HG03439 (cell line): ENCODE results near the gene TPD52L1.
A peak's percentile ranks its signal among the peaks of the same experiment; 100 is the strongest.

ENCODE experiments used
- ATAC-seq: cut with Tn5 transposase; IDR thresholded peaks from one replicate; pipeline ENCODE4 v1.9.1; 2021; ENCODE audit warnings: mild to moderate bottlenecking, moderate library complexity; ENCODE audit not compliant: unreplicated experiment

The TPD52L1 gene

DNA sequence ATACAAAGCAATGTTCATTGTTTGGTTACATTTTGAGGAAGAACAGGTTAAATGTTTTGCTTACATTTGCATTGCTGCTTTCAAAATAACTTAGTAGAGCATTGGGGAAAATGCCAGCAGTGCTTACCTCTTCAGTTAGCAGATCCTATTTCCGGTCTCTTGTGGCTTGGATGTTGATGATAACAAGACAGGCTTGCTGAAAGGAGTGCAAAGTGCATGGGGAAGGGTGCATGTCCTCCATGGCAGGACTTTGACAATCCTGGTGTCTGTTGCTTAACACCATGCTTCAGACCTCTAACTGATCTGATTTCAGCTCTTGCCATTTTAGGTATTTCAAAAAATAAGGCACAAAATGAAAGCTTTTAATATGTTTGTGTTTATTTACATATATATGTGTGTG lies 21.1 kb downstream of the TPD52L1 start:
- ATAC-seq = no peak

DNA sequence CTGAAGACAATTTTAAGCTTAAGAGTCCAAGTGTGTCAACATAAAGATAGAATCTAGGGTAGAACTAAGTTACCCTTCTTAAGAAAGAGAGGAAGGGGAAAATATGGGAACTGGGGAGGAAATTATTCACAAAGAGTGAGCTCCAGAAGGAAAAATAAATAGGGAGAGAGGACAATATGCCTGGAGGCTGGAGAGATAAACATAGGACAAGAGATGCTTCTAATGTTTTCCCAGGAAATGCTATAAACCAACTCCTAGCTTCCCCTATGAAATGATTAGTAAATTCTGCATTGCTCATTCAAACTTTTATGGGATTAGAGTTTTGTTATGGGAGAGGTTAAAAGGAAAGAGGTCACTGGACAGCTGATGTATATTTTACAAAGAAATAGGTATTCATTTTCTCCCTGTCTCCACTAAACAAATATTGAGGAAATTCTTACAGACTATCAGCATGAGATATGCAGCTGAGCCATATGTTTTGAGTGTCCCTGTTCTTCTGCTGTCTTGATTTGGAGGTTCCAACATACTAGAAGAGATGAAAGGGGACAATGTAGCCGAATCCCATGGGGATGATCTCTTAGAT lies 22.0 kb downstream of the TPD52L1 start:
- no peak for ATAC-seq

DNA sequence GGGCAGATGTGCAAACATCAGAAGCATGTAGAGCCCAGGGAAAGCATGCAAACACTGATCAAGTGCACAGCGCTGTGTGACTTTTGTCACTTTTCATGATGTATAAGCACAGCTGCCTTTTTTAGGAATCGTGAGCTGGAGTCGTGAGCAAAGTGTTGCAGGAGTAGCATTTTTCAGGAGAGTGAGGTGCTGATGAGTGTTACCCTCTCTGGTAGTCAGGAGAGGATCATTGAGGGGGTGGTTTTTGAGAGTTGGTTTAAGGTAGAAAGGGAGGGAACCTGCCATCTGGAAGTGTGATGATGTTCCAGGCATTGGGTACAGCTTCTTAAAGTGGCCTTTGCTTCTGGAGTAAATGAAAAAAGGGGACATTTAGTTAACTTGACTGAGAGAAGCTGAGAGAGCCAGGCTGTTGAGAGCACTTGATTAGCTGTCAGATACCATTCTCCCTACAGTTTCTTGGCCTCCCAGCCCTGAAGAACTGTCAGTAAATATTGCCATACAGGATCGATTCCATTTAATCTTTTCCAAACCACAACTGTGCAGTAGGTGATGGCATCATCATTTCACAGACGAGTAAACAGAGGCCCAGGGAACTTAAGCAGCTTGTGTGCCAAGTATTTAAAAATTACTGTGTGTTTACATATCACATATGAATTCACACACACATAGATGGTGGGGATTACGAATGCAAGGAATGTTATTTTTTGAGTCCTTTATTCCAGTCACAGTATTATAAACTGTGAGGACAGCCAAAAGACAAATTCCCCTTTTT lies 28.9 kb downstream of the TPD52L1 start:
- no peak for ATAC-seq

DNA sequence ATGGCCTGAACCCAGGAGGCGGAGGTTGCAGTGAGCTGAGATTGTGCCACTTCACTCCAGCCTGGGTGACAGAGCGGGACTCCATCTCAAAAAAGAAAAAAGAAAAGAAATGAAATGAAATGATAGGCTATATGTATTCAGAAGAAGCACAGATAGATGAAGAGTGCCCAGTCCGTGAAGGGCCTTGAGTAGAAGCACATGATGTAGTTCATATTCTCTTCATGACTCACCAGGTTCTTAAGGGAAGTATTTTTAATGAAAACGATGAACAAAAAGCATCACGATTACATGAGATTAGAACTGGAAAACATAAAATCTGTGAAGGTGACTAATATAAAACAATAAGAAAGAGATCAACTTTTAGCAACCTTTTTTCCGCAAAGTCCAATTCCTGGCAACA lies 29.8 kb downstream of the TPD52L1 start:
- ATAC-seq = no peak

DNA sequence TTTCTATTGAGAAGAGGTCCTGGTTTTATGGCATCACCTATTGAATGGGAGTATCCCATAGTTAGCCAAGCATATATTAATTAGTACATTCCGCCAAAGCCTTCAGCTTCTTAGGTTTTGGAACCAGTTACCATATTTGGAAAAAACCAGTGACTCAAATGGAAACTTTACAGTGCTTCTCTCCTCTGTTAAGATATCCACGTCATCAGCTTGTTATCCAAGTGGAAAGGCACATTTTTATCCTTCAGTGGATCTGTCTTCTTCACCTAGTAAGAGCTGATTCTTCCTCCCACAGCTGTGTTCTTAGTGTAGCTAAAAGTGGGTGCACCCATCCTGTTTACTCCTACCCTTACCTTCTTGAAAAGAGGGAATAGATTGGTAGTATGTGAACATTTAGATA lies 34.5 kb downstream of the TPD52L1 start:
- ATAC-seq = no peak

DNA sequence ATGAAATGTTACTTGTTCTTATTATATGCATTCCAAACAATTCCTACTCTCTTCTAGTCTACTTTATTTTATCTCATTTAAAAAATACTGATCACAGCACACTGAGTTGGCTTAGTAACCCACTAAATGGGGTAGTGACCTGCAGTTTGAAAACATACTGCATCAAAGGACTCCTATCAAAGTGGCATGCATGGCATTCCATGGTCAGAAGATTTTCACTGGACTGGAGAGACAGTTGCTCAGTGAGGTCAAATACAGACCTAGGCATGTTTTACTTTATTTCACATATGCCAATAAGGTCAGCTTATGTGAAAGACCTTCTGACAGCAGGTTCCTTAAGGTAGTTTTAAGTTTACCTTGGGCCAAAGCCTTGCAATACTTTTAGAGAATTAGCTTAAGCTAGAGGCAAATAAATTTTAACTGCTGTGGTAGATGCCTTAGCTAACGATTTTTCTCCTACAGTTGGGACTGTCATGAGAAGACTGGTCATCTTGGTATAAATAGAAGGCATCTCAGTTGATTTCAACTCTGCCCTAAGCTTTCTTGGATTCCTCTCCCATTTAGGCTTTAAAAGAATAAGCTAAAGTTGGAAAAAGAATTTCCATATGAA lies 35.1 kb downstream of the TPD52L1 start:
- ATAC-seq = no peak

DNA sequence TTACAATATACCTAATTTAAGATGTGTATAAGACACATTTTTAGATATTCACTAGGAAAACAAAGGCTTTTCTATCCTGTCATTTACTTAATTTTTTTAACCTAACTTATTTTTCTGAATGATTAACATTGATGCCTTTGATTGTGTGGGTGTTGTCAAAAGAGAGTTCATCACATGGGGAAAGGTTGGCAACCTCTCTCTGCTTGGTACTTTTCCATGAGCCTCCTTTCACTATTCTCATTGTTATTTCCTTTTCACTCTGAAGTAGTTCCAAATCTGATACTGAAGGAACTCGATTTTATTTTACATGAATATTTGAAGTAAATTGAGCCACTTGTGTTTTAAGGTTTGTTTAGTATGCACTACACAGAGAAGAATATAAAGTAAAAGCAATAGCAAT lies 35.9 kb downstream of the TPD52L1 start:
- no peak for ATAC-seq

DNA sequence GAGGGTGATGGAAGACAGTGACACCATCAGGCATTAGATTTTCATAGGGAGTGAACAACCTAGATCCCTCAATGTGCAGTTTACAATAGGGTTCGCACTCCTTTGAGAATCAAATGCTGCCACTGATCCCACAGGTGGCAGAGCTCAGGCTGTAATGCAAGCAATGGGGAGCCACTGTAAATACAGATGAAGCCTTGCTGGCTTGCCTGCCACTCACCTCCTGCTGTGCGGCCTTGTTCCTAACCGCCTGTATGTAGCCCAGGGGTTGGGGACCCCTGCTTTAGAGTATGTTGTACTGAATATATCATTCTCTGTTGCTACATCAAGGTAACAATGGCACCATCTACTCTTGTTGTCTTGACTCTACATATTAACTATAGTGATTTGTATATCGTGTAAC lies 37.1 kb downstream of the TPD52L1 start:
- no peak for ATAC-seq

DNA sequence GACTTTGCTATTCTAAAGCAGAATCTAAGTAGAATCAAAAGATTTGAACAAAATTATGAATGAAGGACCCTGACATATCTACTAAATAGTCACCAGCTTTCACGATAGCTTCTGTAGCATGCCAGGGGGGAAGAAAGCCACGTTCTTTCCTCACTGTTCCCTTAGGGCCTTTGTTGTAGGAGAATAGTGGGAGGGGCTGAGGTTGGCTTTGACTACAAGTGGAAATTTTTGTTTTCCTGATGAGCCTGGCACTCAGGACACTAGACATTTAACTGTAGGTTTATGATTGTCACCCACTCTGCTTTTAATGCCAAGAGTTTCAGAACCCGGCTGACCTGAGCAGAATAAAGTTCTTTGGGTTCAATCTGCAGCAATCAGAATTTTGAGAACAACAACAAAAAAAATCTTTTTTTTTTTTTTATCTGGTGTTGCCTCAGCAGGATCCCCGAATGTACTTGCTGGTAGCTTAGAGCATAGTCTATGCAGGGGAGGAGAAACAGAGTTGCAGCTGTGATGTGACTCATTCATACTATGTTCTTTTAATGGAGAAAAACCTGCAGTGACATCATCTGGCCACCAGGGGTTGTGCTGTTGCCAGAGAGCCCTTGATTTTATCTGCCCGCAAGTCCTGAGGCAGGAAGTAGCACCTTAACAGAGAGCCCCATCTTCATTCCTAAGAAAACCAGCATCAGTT lies 38.5 kb downstream of the TPD52L1 start:
- peak; percentile 96 for ATAC-seq

DNA sequence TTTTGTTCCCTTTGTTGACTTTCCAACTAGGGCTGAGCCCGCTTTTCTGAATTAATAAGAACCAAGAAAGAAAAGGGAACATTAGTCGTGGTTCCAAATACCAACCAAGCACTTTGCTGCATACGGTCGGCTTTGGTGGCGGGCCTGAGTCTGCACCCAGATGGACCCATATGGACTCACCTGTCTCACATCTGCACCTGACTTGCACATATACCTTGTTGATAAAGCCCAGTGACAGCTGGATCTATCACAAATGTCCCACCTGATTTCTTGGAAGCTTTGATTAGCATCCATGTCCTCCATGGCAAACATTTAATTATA lies 39.0 kb downstream of the TPD52L1 start:
- ATAC-seq = no peak

DNA sequence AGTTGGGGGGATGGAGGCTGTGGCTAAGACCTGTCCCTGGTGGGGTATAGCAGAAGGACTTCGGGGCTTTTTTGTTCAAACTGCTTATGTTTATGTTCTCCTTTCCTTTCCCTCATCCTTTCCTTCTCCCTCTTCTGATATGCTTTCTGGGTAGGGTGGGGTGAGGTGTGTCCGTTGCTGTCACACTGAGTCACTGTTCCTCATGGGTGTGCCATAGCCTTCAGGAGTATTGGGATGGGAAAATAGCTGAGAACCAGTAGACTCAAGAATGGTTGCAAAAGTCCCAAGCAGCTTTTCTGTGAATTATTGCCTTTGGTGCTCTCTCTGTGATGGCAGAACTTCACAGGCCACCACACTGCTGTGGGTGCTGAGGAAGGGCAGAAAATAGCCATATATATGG lies 39.6 kb downstream of the TPD52L1 start:
- no peak for ATAC-seq

DNA sequence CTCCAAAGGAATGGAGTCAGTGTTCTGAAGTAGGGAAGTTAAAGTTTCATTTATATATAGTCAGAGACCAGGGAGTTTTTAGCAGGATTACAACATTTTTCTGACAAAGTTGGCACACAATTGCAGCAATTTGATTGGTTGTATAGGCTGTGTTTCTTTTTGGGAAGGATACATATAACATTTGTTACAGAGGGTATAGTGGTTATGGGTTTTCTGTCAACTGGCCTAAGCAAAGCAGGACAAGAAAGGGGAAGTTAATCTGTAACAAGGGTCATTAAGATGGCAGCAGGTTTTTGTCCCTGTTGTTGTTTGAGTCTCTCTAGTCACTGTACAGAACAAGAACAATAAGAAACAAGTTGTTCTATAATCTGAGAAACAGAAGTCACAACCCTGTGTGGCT lies 41.4 kb downstream of the TPD52L1 start:
- ATAC-seq = no peak

DNA sequence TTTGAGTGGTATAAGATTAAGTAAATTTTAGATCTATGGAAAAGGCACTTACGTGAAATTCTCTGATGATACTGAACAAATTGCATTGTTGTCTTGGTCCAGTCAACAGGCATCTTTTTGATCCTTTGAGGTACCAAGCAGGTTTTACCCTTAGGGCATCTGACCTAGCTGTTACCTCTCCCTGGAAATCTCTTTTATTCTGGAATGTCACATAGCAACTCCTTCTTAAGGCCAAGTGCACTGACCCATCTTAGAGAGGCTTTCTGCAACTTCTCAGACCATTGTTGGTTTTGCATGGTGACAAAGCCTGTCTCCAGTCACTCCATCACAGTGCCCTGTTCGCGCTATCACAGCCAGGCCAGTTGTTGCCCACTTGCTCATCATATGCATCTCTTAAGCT lies 42.0 kb downstream of the TPD52L1 start:
- ATAC-seq = no peak

DNA sequence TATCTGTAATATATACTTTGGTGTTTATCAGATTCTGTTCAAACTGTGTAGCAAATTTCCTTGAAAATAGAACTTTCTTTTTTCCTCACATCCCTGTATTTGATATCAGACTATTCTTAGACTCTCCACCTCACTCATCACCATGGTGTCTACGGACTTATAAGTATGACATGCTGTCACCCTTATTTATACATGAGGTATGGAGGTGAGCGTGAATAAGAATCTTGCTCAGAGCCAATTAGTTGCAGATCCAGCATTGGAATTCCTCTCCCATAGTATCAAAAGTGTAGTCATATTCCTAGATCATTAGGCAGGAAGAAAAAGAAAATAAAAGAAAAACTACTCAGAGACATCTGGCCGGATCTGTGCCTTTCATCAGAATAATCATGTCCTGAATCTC lies 43.0 kb downstream of the TPD52L1 start:
- ATAC-seq = no peak

DNA sequence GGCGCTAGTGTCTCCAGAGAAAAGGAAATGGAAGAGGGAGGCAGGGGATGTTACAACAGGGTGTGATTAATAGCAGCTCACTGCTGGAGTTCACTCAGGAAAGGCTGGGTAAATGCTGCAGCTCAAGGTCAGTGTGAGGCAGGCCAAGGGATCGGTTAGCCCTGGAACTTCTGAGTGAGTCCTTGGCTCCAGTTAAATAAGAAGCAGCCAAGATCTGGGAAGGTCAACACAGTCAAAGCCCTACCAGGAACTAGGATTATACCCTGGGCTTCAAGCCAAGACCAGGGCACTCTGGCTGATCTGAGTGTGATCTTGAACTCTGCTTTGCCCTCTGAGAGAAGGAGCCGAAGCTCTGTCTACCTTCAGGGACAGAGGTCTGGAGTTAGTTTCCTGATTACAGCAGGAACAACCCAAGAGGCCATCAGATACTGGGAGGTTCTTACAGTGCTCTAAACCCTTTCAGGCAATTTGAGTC lies 44.3 kb downstream of the TPD52L1 start:
- ATAC-seq = no peak

DNA sequence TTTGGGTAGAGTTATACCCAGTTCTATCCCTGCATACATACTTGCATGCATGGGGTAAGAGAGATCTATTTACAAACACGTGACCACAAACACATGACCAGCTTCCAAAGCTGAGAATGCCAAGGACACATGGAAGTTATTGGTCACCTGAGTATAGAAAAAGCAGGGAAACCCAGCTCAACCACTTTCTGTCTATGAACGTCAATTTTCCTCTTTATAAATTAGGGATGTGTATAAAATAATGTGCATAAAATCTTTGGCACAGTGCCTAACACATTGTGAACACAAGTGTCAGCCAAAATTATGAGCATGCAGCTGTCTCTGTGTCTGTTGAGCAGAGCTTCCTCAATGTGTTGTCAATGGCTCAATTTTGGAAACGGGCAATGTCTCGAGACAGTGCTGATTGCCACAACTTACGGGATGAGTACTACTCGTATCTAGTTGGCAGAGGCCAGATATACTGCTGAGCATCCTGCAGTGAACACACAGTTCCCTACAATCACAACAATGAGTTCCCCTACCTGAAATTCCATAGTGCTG lies 44.9 kb downstream of the TPD52L1 start:
- no peak for ATAC-seq

DNA sequence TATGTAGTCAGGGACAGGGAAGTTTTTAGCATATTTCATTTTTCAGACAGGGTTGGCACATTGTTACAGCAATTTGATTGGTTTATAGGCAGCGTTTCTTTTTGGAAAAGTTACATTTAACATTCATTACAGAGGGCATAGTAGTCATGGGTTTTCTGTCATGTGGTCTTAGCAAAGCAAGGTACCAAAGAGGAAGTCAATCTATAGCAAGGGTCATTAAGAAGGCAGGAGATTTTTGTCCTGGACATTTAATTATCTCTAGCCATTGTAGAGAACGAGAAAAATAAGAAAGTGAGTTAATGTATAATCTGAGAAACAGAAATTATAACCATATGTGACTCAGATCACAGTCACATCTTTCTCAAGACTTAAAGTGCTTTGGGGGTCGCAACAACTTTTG lies 47.4 kb downstream of the TPD52L1 start:
- no peak for ATAC-seq

DNA sequence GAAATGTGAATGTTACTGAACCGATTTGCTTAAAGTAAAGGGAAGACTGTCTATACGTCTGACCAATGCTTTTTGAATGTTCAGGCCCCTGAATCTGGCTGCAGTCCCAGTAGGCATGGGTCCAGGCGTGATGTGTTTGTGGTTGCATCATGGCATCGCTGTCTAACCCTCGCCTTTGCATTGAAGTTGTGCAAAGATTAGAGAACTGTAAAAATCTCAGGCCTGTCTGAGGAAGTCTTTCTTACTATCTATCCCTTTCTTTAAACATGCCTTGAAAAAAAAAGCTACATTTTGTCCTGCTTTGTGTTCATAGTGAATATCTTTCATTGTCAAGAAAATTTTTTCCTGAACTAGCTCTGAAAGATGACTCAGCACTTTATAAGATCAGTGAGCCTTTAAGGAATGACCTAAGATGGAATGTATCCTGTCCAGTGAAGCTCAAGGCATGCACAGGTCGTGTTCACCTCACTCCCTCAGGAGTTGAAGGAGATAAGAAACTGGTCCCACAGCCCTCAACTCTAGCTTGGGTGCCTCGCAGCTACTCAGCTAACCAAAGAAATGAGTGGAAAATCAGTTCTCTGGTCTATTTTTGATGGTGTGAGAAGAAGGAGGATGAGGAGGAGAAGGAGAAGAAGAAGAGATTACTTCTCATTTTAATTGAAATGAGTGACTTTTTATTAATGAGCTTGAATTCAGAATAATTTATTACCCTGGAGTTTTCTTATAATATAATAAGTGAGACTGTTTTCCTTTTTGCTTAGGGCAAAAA lies 48.6 kb downstream of the TPD52L1 start:
- no peak for ATAC-seq

DNA sequence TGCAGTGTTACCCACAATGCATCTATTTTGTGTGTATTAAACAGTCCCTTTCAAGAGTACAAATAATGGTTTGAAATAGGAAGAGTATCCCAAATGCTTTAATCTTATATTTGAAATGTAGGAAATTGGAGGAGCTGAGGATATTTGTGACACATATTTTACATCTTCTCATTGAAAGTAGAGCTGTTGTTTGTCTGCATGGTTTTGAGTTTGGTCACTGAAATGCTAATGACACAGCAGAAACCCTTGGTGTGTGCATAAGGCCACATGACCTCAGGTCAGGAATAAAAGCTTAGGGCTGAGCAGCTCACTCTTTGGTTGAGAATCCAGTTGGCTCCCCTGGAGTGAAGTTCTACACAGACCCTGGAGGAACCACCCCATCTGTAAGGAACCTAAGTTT lies 49.8 kb downstream of the TPD52L1 start:
- ATAC-seq = no peak

DNA sequence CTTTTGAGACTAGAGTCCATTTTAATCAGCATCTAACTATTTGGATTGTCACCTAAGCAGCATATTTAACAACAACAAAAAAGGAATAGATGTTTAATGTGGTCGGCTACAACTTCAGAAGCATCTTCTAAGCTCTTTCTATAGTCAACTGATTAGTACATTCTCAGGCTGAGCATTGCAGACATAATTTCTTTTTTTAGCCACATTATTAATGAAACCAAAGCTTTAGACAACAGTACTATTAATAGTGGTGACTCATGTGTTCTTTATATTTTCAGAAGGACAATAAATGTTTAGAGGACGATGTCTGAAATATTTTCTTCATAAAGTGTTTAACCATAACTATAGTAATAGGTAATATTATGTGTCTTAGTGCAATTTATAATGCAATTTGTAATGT lies 52.4 kb downstream of the TPD52L1 start:
- no peak for ATAC-seq

DNA sequence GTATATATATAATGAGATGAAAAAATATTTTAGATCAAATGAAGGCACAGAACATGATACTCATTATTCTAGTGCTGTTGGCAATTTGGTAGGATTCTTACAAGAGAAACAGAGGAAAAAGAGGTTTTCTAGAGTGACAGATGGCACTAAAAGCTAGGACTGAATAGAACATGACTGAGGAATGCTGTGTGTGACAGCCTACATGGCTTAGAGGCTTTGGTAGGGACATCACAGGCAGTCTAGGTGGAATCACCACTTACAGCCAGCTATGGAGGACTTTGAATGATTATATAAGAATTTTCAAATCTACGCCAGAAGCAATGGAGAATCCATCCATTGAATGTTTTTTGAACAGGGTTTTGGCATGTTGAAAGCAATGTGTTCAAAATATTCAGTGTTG lies 52.8 kb downstream of the TPD52L1 start:
- ATAC-seq = no peak
